Dermis blood vessel endothelial cell (primary cell): Measurements from ENCODE around the gene KCNJ6. TPM values are rescaled to one million over a fixed set of nuclear protein-coding genes. Genes with fewer than 3 reads are reported as not detected.
"Not testable (repeated sequence)": the region's sequence is repeated elsewhere in the genome, so short reads cannot be mapped to it uniquely, and the experiment has no call there.

ENCODE experiments used
- DNase-seq: peaks from one replicate; pipeline ENCODE4 v3.0.0; 2010
- total RNA-seq: library from RNA; depleted of rRNA; stranded (reverse); fragments of >200 nt; gene quantifications from 2 replicates; pipeline ENCODE4 v1.2.3, GENCODE V29; 2014

Gene KCNJ6
- total RNA-seq, 1 donor from 2014 or later, result under 0.01 TPM

GRCh38 chr21:37766129-37766528 is 150.1 kb downstream of the KCNJ6 start:
- no peak for DNase-seq

GRCh38 chr21:37765221-37765900 is 150.9 kb downstream of the KCNJ6 start:
- DNase-seq, result no peak

DNA sequence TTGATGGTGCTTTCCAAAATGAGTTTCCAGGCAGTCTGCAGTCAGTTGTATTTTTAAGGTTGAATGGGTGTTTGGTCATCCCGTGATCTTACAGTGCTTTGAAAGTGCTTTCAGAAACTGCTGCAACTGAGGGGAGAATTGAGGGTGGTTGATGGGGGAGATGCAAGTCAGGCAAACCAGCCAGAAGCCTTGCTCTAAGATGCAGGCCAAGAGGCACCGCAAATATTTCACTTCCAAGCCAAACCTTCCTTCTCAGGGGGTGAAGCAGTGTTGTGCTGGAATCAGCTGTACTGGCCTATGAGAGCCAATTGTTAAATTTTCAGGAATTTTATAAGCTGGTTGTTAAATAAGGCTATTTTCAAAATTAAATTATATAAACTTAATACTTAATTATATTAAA is 151.6 kb downstream of the KCNJ6 start:
- no peak for DNase-seq

DNA sequence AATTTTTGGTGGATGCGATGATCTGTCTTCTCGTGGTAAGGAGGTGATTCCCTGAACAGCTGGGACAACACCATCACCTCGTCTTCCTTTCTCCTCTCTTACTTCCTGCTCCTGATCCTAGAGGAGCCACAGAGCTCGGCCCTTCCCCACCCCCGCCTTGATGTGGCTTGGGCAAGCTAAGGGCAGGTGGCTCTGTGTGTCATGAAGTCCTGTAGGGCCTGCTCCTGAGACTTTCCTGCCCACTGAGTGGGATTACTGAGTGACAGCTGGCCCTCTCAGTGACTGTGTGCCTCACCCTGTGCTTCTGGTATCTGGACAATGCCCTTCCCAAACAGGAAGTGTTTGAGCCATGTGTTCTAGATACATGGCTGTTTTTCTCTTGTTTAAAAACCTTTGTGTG is 153.0 kb downstream of the KCNJ6 start:
- DNase-seq, result no peak

GRCh38 chr21:37762606-37763005 is 153.7 kb downstream of the KCNJ6 start:
- DNase-seq, result no peak

DNA sequence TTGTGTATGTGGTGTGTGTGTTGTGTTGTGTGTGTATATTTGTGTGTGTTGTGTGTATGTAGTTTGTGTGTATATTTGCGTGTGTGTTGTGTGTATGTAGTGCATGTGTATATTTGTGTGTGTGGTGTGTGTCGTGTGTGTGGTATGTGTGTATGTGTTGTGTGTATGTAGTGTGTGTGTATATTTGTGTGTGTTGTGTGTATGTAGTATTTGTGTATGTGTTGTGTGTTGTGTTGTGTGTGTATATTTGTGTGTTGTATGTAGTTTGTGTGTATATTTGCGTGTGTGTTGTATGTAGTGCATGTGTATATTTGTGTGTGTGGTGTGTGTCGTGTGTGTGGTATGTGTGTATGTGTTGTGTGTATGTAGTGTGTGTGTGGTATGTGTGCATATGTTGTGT is 154.9 kb downstream of the KCNJ6 start:
- not testable (repeated sequence) for DNase-seq

GRCh38 chr21:37759777-37760176 is 156.5 kb downstream of the KCNJ6 start:
- no peak for DNase-seq

- DNase-seq, result peak; percentile 36
Observed at GRCh38 chr21:37758982-37759381, 157.3 kb downstream of the KCNJ6 start.

DNA sequence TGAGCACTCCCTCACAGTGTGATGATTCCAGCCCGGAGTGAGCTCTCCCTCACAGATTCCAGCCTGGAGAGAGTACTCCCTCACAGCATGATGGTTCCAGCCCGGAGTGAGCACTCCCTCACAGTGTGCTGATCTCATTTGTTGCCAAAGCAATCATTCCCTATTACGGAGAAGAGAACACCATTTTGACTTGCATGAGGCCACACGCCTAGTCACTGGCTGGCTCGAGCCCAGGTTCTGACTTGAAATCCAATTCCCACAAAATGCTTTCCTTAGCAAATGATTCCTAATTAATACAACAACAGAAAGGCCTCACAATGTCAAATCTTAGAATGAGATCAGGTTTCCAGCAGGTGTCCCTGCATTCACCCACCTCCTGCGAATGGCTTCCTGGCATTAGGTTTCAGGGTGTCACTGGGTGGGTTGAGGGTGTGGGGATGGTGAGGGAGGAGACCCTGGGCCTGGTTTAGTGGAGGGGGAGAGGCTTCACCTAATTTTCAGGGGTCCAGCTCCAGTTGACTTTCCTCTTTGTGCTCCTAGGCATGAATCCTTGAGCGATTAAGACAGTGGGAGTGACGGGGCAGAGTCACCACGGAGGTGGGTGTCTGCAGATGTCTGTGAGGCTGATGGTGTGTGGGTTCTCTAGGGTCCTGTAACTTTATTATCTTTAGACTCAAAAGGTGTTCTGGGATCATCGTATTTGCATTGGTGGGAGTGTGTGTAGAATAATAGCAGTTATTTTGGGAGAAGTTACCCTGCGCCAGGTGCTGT is 158.5 kb downstream of the KCNJ6 start:
- DNase-seq, result no peak

GRCh38 chr21:37753122-37753599 is 163.1 kb downstream of the KCNJ6 start:
- no peak for DNase-seq

- no peak for DNase-seq
Observed at GRCh38 chr21:37751268-37751975, 164.8 kb downstream of the KCNJ6 start.

DNA sequence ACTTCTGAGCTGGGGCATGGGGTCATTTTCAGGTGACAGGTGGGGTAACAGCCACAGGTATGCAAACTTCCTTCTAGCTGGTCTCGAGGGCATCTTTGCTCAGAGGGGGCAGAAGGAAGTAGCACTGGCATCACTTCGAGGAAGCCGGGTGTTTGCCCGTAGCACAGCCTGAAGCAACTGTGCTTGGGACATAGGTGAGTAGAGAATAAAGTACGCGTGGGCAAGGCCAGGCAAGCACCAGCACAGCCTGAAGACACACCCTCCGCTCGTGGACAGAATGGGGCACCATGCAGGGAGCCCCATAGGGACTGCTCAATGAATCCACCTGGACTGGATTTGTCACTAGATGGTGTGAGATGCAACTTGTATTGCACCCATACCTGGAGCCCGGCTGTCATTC is 167.1 kb downstream of the KCNJ6 start:
- no peak for DNase-seq

- DNase-seq, result no peak
Observed at GRCh38 chr21:37748351-37748750, 167.9 kb downstream of the KCNJ6 start.

- no peak for DNase-seq
Observed at GRCh38 chr21:37746849-37747248, 169.4 kb downstream of the KCNJ6 start.

- no peak for DNase-seq
Observed at GRCh38 chr21:37744551-37744950, 171.7 kb downstream of the KCNJ6 start.

- DNase-seq, result no peak
Observed at GRCh38 chr21:37742532-37742931, 173.7 kb downstream of the KCNJ6 start.

DNA sequence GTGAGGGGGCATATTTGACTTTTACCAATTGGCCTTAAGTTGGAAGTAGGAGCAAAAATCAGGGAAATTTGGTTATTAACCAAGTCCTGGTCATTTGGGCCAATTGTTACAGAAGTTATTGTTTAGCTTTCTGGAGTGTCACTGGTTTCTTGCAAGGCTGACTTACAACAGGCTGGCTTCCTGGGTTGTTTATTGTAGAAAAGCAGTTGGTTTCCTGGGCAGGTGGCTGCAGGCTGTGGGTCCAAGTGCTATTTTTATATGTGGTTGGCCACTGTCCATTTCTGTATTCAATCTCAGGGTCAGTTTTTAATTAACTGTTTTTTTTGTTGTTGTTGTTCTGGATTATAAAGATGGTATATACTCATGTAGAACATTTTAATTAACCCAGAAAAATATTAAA is 174.1 kb downstream of the KCNJ6 start:
- no peak for DNase-seq

DNA sequence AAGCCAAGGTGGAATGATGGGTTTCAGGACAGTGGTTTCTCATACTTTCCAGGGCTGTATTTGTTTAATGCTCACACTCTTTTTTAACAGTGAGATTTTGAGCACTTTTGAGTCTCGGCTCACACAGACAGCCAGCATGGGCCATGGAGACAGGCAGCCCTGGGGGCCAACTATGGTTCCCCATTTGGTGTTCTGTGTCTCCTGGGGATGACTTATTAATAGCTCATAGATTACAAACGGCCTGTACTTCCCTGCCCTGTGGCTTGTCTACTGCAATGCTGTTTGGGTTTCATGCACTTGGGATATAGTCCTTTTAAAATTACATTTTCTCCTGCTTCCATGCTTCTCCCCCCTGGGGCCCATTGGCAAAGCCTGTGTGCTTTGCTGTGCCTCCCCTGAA is 178.3 kb downstream of the KCNJ6 start:
- no peak for DNase-seq

GRCh38 chr21:37737507-37737906 is 178.8 kb downstream of the KCNJ6 start:
- no peak for DNase-seq

GRCh38 chr21:37734846-37735245 is 181.4 kb downstream of the KCNJ6 start:
- DNase-seq, result no peak

DNA sequence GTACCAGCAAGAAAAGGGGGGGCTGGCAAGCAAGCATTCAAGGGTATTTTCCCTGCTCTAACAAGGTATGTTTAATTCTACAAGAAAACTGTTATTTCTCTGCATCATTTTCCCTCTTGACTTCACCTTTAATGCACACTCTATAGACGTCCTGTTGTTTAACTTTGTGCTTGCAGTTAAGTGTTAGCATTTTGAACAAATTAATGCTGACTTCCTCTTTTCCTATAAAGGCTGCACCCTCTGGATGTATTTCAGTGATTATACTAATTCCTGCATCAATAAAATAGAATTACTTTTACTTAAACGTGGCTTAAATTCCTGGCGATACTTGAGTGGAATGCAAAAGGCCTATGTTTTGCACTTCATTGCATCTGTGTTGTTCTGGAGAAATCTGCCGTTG is 183.3 kb downstream of the KCNJ6 start:
- DNase-seq, result no peak

DNA sequence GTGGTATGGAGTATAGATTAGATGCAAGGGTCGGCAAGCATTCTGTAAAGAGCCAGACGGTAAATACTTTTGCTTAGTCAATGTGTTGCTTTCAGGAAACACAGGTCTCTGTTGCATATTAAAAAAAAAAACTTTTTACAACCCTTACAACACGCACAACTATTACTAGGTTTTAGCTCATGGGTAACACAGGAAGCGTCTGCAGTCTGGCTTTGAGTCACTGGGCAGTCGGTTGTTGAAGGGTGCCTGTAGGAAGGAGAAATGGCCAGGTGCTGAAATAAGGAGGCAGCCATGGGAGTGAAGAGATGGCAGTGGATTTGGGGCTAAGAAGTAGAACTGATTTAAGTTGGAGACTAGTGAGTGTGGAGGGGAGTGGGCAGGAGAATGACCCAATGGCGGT is 192.1 kb downstream of the KCNJ6 start:
- DNase-seq, result no peak

DNA sequence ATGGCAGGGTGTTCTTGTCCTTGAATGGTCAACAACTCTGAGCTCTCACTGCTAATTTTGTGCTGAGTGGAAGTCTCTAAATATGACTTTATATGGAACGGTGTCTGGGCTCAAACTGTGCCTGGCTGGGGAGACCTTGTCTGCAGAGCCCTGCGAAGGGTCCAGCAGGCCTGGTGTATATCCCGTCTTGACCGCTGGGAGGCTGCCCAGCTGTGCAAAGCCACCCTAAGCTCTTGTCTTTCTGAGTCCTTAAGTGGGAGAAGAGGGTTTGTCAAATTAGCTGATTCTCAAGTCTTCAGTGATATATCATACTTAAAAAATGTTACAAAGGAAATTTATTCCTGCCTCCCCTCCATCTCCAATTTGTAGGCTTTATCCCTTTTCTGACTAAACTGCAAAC is 198.7 kb downstream of the KCNJ6 start:
- DNase-seq, result no peak

- not testable (repeated sequence) for DNase-seq
Observed at GRCh38 chr21:37712569-37712934, 203.7 kb downstream of the KCNJ6 start.
